ENCODE results near the gene KLHL6. TPM values are rescaled to one million over a fixed set of nuclear protein-coding genes. Genes with fewer than 3 reads are reported as not detected.

Gene KLHL6
- total and polyA plus RNA-seq, 4 donors: 0.42 to 3.8 (median 1.0) TPM

- DNase-seq (ENCODE audit: low spot score): no peak
- no peak overlapping the region for H3K27ac ChIP-seq (ENCODE audit: low read depth in 1 of 2, low read length in 2 of 2)
- H3K9me3 ChIP-seq (ENCODE audit: control insufficient read depth in 4 of 4, low read length in 3 of 4): no peaks in the 10 kb centered on the region
- TF ChIP-seq GABPA (IDR thresholded peaks at IDR 0.05 in 1 of 2, conservative IDR thresholded peaks at IDR 0.05 in 1 of 2) (no peak), RAD21 (IDR thresholded peaks at IDR 0.05) (no peak), HNF4G (IDR thresholded peaks at IDR 0.05) (no peak)
- H3K27me3 ChIP-seq (ENCODE audit: control insufficient read depth in 4 of 4, insufficient read depth in 4 of 4, low read length in 3 of 4): no peaks in the 10 kb centered on the region
- H3K36me3 ChIP-seq (ENCODE audit: control insufficient read depth in 4 of 4, insufficient read depth in 3 of 4, low read depth in 1 of 4, low read length in 3 of 4): no peaks in the 10 kb centered on the region
- no peak overlapping the region for H3K9ac ChIP-seq (ENCODE audit: low read depth in 1 of 2, low read length in 2 of 2)
- no peak overlapping the region for H3K4me3 ChIP-seq (ENCODE audit: low read depth in 1 of 3, low read length in 3 of 3)
- WGBS: 94% methylated on average over 4 of the region's 4 CpGs
- peaks cover 1 to 29% (median 17%) of the 10 kb centered on the region in 4 donors for H3K4me1 ChIP-seq (ENCODE audit: control insufficient read depth in 4 of 4, insufficient read depth in 4 of 4, low read length in 3 of 4)
These were observed 68.5 kb downstream of the KLHL6 start for GRCh38 chr3:183487016-183487415.

- no peaks in the 10 kb centered on the region for H3K9me3 ChIP-seq (ENCODE audit: control insufficient read depth in 4 of 4, low read length in 3 of 4)
- 91% methylated on average over 6 of the region's 6 CpGs for WGBS
- no peak overlapping the region for H3K4me3 ChIP-seq (ENCODE audit: low read depth in 1 of 3, low read length in 3 of 3)
- H3K4me1 ChIP-seq (ENCODE audit: control insufficient read depth in 4 of 4, insufficient read depth in 4 of 4, low read length in 3 of 4): peaks cover 1 to 29% (median 17%) of the 10 kb centered on the region in 4 donors
- no peak overlapping the region for H3K27ac ChIP-seq (ENCODE audit: low read depth in 1 of 2, low read length in 2 of 2)
- no peaks in the 10 kb centered on the region for H3K36me3 ChIP-seq (ENCODE audit: control insufficient read depth in 4 of 4, insufficient read depth in 3 of 4, low read depth in 1 of 4, low read length in 3 of 4)
- TF ChIP-seq TAF1 (conservative IDR thresholded peaks at IDR 0.05) (no peak), EGR1 (IDR thresholded peaks at IDR 0.05; ENCODE audit: low read depth in 2 of 2) (no peak), REST (IDR thresholded peaks at IDR 0.05) (no peak), ATF3 (IDR thresholded peaks at IDR 0.05) (no peak), FOXA1 (IDR thresholded peaks at IDR 0.05) (no peak), SP1 (IDR thresholded peaks at IDR 0.05) (no peak), FOXA2 (IDR thresholded peaks at IDR 0.05) (no peak), RAD21 (IDR thresholded peaks at IDR 0.05) (no peak), JUND (IDR thresholded peaks at IDR 0.05) (no peak), HNF4G (IDR thresholded peaks at IDR 0.05) (no peak), RXRA (IDR thresholded peaks at IDR 0.05) (no peak), GABPA (IDR thresholded peaks at IDR 0.05 in 1 of 2, conservative IDR thresholded peaks at IDR 0.05 in 1 of 2) (no peak), HNF4A (conservative IDR thresholded peaks at IDR 0.05) (no peak), NR2F2 (IDR thresholded peaks at IDR 0.05) (no peak), ZBTB33 (IDR thresholded peaks at IDR 0.05) (no peak), MAX (IDR thresholded peaks at IDR 0.05) (no peak), CTCF (IDR thresholded peaks at IDR 0.05; ENCODE audit: low read depth, low read length, missing input control) (no peak), YY1 (IDR thresholded peaks at IDR 0.05) (no peak)
- no peaks in the 10 kb centered on the region for H3K27me3 ChIP-seq (ENCODE audit: control insufficient read depth in 4 of 4, insufficient read depth in 4 of 4, low read length in 3 of 4)
- H3K9ac ChIP-seq (ENCODE audit: low read depth in 1 of 2, low read length in 2 of 2): no peak overlapping the region
- DNase-seq (ENCODE audit: low spot score): no peak
These were observed 69.0 kb downstream of the KLHL6 start for GRCh38 chr3:183486472-183486871.

Measured in liver (tissue), 9 donors.